ENCODE data around the gene SYNJ2.

The SYNJ2 gene

GRCh38 chr6:157989541-157990289 is 8.1 kb downstream of the SYNJ2 start:
- no peak for DNase-seq (ENCODE audit: low spot score)
- TF ChIP-seq, protein P1, sequence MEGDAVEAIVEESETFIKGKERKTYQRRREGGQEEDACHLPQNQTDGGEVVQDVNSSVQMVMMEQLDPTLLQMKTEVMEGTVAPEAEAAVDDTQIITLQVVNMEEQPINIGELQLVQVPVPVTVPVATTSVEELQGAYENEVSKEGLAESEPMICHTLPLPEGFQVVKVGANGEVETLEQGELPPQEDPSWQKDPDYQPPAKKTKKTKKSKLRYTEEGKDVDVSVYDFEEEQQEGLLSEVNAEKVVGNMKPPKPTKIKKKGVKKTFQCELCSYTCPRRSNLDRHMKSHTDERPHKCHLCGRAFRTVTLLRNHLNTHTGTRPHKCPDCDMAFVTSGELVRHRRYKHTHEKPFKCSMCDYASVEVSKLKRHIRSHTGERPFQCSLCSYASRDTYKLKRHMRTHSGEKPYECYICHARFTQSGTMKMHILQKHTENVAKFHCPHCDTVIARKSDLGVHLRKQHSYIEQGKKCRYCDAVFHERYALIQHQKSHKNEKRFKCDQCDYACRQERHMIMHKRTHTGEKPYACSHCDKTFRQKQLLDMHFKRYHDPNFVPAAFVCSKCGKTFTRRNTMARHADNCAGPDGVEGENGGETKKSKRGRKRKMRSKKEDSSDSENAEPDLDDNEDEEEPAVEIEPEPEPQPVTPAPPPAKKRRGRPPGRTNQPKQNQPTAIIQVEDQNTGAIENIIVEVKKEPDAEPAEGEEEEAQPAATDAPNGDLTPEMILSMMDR (IDR thresholded peaks at IDR 0.05; ENCODE audit: extremely low read depth, missing control alignments): no peak

- DNase-seq (ENCODE audit: low spot score): peak; percentile 33
- TF ChIP-seq, protein P1 (IDR thresholded peaks at IDR 0.05; ENCODE audit: extremely low read depth, missing control alignments): no peak
Measured at GRCh38 chr6:157990321-157991066, 8.8 kb downstream of the SYNJ2 start.

DNA sequence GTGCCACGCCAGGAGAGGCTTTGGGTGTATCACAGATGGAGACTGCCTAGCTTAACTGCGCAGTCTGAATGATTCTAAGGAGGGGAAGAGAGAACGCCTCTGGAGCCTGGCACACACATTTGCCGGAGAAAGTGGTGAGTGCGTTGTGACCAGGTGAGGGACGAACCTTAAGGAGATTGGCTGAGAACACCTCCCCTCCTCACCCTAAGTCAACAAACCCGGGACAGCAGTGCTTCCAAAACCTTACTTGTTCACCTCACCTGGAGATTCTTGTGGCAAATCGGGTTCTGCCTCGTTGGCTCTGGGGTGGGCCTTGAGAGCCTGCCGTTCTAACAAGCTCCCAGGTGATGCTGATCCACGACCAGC is 9.4 kb downstream of the SYNJ2 start:
- no peak for DNase-seq (ENCODE audit: low spot score)
- TF ChIP-seq, protein P1 (IDR thresholded peaks at IDR 0.05; ENCODE audit: extremely low read depth, missing control alignments): no peak

GRCh38 chr6:157993076-157993475 is 11.4 kb downstream of the SYNJ2 start:
- no peak for DNase-seq (ENCODE audit: low spot score)
- TF ChIP-seq, protein P1 (IDR thresholded peaks at IDR 0.05; ENCODE audit: extremely low read depth, missing control alignments): no peak

DNA sequence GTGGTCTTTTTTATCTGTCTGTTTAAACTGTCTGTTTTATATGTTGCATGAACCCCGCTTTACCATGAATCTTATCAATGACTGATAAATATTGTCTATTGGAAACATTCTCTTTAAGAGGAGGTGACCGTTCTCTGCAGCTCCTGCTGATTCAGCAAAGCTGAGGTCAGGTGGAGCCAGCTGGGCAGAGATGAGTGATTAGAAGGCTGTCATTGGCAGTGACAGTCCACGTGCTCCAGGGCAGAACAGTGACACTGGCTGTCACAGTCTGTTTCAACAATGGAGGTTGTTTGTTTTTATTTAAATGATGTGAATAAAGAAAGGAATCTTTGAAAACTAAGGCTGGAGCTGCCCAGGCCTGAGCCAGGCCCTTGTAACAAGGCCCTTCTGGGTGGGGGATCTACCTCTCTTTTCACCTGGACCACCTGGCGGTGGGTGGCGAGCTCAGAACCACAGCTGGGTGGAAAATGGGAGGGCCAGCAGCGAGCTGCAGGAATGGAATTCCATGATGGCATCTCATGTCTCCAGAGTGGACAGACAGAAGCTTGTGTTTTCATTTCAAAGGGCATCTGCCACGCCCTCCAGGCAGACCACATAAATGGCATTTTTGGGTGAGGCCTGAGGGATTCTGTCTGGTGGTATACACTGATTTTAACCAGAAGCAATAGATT is 12.6 kb downstream of the SYNJ2 start:
- TF ChIP-seq, protein P1 (IDR thresholded peaks at IDR 0.05; ENCODE audit: extremely low read depth, missing control alignments): no peak
- no peak for DNase-seq (ENCODE audit: low spot score)

- DNase-seq (ENCODE audit: low spot score): no peak
- TF ChIP-seq, protein P1 (IDR thresholded peaks at IDR 0.05; ENCODE audit: extremely low read depth, missing control alignments): no peak
Measured at GRCh38 chr6:157995458-157995857, 13.8 kb downstream of the SYNJ2 start.

DNA sequence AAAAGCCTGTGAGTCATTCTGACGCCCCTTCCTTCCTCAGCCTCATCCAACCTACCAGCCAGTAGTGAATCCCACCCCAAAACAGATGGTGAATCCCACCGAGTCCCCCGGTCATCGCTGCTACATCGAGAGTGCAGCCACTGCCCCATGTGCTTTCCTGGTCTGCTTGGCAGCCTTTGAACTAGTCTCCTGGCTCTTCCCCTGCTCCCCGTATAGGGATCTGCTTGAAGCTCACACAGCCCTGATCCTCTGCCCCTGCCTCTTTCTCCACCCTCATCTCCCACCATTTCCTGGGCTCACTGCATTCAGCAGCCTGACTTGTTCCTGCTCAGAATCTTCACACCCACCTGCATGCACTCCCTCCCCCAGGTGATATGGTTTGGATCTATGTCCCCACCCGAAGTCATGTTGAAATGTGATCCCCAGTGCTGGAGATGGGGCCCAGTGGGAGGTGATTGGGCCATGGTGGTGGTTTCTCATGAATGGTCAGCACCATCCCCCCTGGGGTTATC is 14.6 kb downstream of the SYNJ2 start:
- TF ChIP-seq, protein P1 (IDR thresholded peaks at IDR 0.05; ENCODE audit: extremely low read depth, missing control alignments): no peak

More for the DNA sequence above, 14.6 kb downstream of the SYNJ2 start:
- DNase-seq (ENCODE audit: low spot score): no peak

All from GM20000 (cell line).